Right lobe of liver (tissue), 4 donors: ENCODE measurements around the gene CXCL10.

ENCODE experiments used
- CTCF ChIP-seq, 4 donors: fragments of 200-600 bp in 3 of 4; fragments of 450-650 bp in 1 of 4; IDR thresholded peaks; one replicate each; pipeline versions ENCODE4 v1.5.1 to v1.8.0; 2016 to 2022; ENCODE audit warnings: antibody characterized with exemption in 4 of 4, mild to moderate bottlenecking in 2 of 4
- POLR2A ChIP-seq: fragments of 450-650 bp; IDR thresholded peaks from one replicate; pipeline ENCODE4 v1.6.1; 2017; ENCODE audit warnings: antibody characterized with exemption, mild to moderate bottlenecking
- donor health status: DM: no; HTN: no; CAD: no.
- donor health status: DM: no; HTN: no; CAD: no.
- donor health status: DM: no; HTN: yes; CAD: no.

DNA sequence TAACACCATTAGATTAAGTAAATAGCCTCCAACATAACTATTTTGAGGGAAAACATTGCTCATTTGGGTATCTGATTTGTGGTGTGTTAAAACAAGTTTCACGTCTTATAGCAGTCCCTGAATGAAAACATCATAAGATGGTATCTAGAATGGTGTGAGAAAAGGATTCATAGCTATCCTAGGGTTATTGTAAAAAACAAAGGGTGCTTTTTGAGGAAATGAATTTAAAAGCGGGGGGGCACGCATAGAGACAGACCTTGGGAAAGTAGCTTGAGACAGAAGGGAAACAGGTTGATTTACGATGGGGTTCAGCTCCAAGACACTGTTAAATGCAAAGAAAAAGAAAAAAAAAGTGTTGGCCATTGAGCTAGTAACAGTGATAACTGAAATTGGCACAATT, 768 bp upstream of the CXCL10 start:
- TF ChIP-seq CTCF (IDR thresholded peaks at IDR 0.05) (no peak), POLR2A (no peak)
